Muscle of leg (tissue), 11 donors: ENCODE measurements around the gene POLE2. TPM values are rescaled to one million over a fixed set of nuclear protein-coding genes. Genes with fewer than 3 reads are reported as not detected.
A peak's percentile ranks its signal among the peaks of the same experiment; 100 is the strongest.
"Not testable (repeated sequence)": the region's sequence is repeated elsewhere in the genome, so short reads cannot be mapped to it uniquely, and the experiment has no call there.

ENCODE experiments used
- DNase-seq: peaks from one replicate; pipeline ENCODE4 v3.0.0; 2013
- H3K27ac ChIP-seq: one replicate; pipeline ENCODE4 v1.5.1; 2013; ENCODE audit warnings: mild to moderate bottlenecking, low read length, control low read depth
- H3K27me3 ChIP-seq: one replicate; pipeline ENCODE4 v1.6.1; 2013; ENCODE audit warnings: low read length; ENCODE audit not compliant: control insufficient read depth, insufficient read depth
- H3K36me3 ChIP-seq: one replicate; pipeline ENCODE4 v1.6.1; 2013; ENCODE audit warnings: low read length; ENCODE audit not compliant: control insufficient read depth, insufficient read depth
- H3K4me1 ChIP-seq: one replicate; pipeline ENCODE4 v1.6.1; 2013; ENCODE audit warnings: low read length; ENCODE audit not compliant: control insufficient read depth, insufficient read depth
- H3K4me3 ChIP-seq: one replicate; pipeline ENCODE4 v1.5.1; 2013; ENCODE audit warnings: low read length, control low read depth
- H3K9me3 ChIP-seq: replicated peaks from 2 replicates; pipeline ENCODE4 v1.6.1; 2013; ENCODE audit warnings: low read depth, low read length; ENCODE audit not compliant: control insufficient read depth
- WGBS: methylation state at CpG from one replicate; pipeline ENCODE4 v1.1.5; 2013; ENCODE audit warnings: missing lambda C conversion rate; ENCODE audit not compliant: insufficient coverage; 5-methylcytosine and 5-hydroxymethylcytosine counted together
- polyA plus RNA-seq, 8 donors: library from polyadenylated mRNA; unstranded; fragments of 120-200 nt; gene quantifications; one replicate each; pipeline versions ENCODE4 v1.2.1 to v1.2.3, GENCODE V29; 2013; ENCODE audit warnings: inconsistent platforms in 1 of 8, low replicate concordance in 1 of 8; ENCODE audit not compliant: insufficient read length in 8 of 8, insufficient read depth in 1 of 8
- total RNA-seq: library from RNA; stranded (reverse); fragments of 120-200 nt; gene quantifications from one replicate; pipeline ENCODE4 v1.2.4, GENCODE V29; 2013

POLE2 gene
- total and polyA plus RNA-seq, 9 donors: 5.7 to 11.4 (median 8.9) TPM

GRCh38 chr14:49619273-49619672 lies 68.7 kb downstream of the POLE2 start:
- WGBS: 69% methylated on average over 12 of the region's 19 CpGs
- not testable (repeated sequence) for DNase-seq, H3K27ac ChIP-seq, H3K9me3 ChIP-seq, H3K27me3 ChIP-seq
- Histone ChIP-seq H3K36me3 (peaks cover 24% of the 10 kb centered on the region), H3K4me3 (peak overlapping the region; percentile 74), H3K4me1 (peaks cover 13% of the 10 kb centered on the region)

DNA sequence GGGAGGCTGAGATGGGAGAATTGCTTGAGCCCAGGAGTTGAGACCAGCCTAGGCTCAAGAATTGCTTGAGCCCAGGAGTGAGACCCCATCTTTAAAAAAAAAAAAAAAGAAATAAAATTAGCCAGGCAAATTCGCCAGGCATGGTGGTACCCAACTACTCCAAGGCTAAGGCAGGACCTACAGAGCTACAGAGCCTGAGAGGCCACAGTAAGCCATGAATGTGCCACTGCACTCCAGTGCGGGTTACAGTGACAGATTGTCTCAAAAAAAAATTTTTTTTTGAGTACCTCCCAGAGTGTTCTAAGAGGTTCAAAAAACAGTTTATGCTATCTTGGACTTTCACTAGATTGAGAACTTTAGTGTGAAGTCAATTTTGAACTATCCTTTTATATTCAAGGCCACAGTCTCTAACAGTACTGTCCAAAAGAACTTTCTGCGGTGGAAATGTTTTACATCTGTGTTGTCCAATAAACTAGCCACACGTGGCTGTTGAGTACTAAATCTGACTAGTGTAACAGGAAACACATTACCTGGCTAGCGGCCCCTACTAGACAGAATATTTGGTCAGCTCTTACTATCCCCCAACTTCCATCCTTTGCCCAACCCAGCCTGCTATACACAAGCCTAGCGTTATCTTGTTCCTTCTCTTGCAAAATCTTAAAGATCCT lies 70.0 kb downstream of the POLE2 start:
- Histone ChIP-seq H3K4me1 (peaks cover 13% of the 10 kb centered on the region), H3K36me3 (peaks cover 20% of the 10 kb centered on the region), H3K27me3 (no peaks in the 10 kb centered on the region), H3K9me3 (no peaks in the 10 kb centered on the region), H3K4me3 (no peak overlapping the region), H3K27ac (no peak overlapping the region)
- WGBS: 87% methylated on average over 3 of the region's 6 CpGs
- no peak for DNase-seq

DNA sequence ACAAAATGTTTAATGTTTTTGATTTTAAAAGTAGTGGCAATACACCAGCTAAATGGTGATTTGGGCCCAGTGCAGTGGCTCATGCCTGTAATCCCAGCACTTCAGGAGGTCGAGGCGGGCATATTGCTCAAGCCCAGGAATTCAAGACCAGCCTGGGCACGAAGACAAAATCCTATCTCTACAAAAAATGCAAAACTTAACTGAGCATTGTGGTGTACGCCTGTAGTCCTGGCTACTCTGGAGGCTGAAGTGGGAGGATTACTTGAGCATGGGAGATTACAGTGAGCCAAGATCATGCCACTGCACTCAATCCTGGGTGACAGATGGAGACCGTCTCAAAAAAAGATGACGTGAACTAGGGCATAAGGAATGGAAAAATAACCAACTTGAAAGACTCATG lies 72.2 kb downstream of the POLE2 start:
- peaks cover 5% of the 10 kb centered on the region for H3K4me1 ChIP-seq
- WGBS: no CpG with 5 or more reads among the region's 6 CpGs
- H3K36me3 ChIP-seq: peaks cover 14% of the 10 kb centered on the region
- H3K27ac ChIP-seq: no peak overlapping the region
- H3K27me3 ChIP-seq: no peaks in the 10 kb centered on the region
- DNase-seq: no peak
- H3K4me3 ChIP-seq: no peak overlapping the region
- H3K9me3 ChIP-seq: no peaks in the 10 kb centered on the region

- no peak overlapping the region for H3K27ac ChIP-seq
- peaks cover under 1% of the 10 kb centered on the region for H3K4me1 ChIP-seq
- no peak overlapping the region for H3K4me3 ChIP-seq
- H3K9me3 ChIP-seq: no peaks in the 10 kb centered on the region
- peaks cover 14% of the 10 kb centered on the region for H3K36me3 ChIP-seq
- no peaks in the 10 kb centered on the region for H3K27me3 ChIP-seq
- DNase-seq: no peak
- no CpG with 5 or more reads among the region's 2 CpGs for WGBS
Observed at GRCh38 chr14:49614196-49614595, 73.8 kb downstream of the POLE2 start.

- WGBS: 85% methylated on average over 6 of the region's 8 CpGs
Observed at GRCh38 chr14:49612671-49613070, 75.3 kb downstream of the POLE2 start.

DNA sequence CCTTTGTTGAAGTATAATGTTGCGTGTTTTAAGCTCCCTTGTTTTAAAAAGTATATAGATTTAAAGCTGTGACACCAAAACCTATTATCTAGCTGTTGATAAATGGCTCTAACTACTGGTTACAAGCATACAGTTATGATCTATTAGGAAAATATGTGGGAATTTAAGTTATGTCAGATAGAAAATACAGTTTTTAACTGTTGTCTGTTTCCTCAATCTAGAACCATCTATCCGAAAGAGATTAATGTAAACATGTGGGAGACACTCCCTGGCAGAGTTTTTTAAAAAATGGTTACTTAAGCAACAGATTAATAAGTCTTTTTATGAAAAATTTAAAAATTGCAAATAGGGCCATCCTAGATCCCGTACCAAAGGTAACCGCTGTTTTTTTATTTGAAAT lies 75.8 kb downstream of the POLE2 start:
- H3K4me1 ChIP-seq: no peaks in the 10 kb centered on the region
- H3K27ac ChIP-seq: no peak overlapping the region
- no CpG with 5 or more reads among the region's 4 CpGs for WGBS
- no peak overlapping the region for H3K4me3 ChIP-seq
- H3K27me3 ChIP-seq: no peaks in the 10 kb centered on the region
- no peaks in the 10 kb centered on the region for H3K9me3 ChIP-seq
- DNase-seq: no peak
- H3K36me3 ChIP-seq: peaks cover 4% of the 10 kb centered on the region

More at GRCh38 chr14:49612671-49613070, 75.3 kb downstream of the POLE2 start:
- no peak for DNase-seq
- no peak overlapping the region for H3K27ac ChIP-seq
- H3K4me3 ChIP-seq: no peak overlapping the region
- no peaks in the 10 kb centered on the region for H3K9me3 ChIP-seq
- no peaks in the 10 kb centered on the region for H3K27me3 ChIP-seq
- H3K4me1 ChIP-seq: no peaks in the 10 kb centered on the region
- peaks cover 7% of the 10 kb centered on the region for H3K36me3 ChIP-seq

DNA sequence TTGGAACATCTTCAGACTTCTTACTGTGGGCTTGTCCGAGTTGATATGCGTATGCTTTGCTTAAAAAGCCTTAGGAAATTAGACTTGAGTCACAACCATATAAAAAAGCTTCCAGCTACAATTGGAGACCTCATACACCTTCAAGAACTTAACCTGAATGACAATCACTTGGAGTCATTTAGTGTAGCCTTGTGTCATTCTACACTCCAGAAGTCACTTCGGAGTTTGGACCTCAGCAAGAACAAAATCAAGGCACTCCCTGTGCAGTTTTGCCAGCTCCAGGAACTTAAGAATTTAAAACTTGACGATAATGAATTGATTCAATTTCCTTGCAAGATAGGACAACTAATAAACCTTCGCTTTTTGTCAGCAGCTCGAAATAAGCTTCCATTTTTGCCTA lies 80.4 kb downstream of the POLE2 start:
- H3K4me1 ChIP-seq: no peaks in the 10 kb centered on the region
- no peak for DNase-seq
- H3K4me3 ChIP-seq: no peak overlapping the region
- WGBS: 43% methylated on average over 1 of the region's 6 CpGs
- H3K36me3 ChIP-seq: peaks cover 11% of the 10 kb centered on the region
- H3K9me3 ChIP-seq: no peaks in the 10 kb centered on the region
- H3K27me3 ChIP-seq: no peaks in the 10 kb centered on the region
- no peak overlapping the region for H3K27ac ChIP-seq

GRCh38 chr14:49598485-49599300 lies 89.3 kb downstream of the POLE2 start, which contains the start of gene LRR1:
LRR1 (plus strand) TSS chr14:49598940; CDS start chr14:49599021, 81 bp downstream.
- Histone ChIP-seq H3K9me3 (no peaks in the 10 kb centered on the region), H3K4me3 (peak within 1 kb of the TSS; percentile 69), H3K4me1 (peaks cover 2% of the 10 kb centered on the region), H3K27ac (peak within 1 kb of the TSS; percentile 98), H3K27me3 (no peaks in the 10 kb centered on the region), H3K36me3 (peaks cover 12% of the 10 kb centered on the region)
- DNase-seq: peak; percentile 91
- under 1% methylated on average over 75 of the region's 77 CpGs for WGBS

DNA sequence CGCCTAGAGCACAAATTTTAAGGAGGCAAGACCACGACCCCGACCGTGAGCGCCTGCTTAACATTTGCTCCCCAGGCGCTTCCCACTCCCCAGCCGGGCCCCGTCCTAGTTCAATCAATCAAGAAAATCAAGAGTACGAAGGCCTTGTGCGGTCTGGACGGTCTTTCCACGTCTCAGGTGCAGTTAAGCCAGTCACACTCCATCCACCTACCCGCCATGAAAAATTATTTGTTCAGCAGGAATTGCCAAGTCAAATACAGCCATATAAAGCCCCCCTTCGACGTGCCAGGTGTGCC lies 89.9 kb downstream of the POLE2 start:
- peaks cover 2% of the 10 kb centered on the region for H3K4me1 ChIP-seq
- H3K27me3 ChIP-seq: no peaks in the 10 kb centered on the region
- 0% methylated on average over 11 of the region's 15 CpGs for WGBS
- DNase-seq: no peak
- peaks cover 9% of the 10 kb centered on the region for H3K36me3 ChIP-seq
- H3K4me3 ChIP-seq: peak overlapping the region; percentile 69
- peak overlapping the region; percentile 98 for H3K27ac ChIP-seq
- no peaks in the 10 kb centered on the region for H3K9me3 ChIP-seq

DNA sequence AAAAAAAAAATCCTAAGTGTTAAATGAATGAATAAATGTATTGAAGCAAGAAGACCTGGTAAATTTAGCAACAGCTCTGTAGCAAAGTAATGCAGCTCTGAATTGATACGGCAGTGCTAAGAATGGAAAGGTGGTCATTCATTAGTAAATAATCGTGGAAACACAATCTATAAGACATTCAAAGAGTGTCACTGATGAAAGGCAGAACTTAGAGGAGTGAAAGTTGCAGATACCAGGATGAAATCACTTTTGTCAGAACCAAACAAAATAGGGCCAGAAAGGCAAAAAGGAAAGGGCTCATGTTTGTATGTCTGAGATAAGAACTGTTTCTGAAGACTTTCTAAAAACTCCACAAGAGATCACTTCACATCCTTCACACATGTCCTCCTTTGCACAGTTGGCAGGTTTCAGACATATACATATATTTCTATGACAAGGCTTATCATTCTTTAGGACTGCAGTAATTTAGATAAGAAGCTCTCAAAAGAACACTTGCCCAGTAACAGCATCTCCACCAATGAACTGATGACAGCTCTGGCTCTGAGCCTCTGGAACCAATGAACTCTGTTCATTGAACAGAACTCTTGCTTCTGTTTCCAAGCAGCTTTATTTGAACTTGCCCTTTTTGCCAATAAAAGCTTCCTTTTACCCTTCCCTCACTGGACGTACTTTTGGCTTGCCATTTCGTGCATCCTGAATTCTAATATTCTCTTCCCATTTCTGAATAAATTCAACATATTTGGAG lies 93.5 kb downstream of the POLE2 start:
- Histone ChIP-seq H3K4me1 (peaks cover 2% of the 10 kb centered on the region), H3K4me3 (no peak overlapping the region), H3K27ac (no peak overlapping the region), H3K9me3 (no peaks in the 10 kb centered on the region), H3K27me3 (no peaks in the 10 kb centered on the region), H3K36me3 (no peaks in the 10 kb centered on the region)
- DNase-seq: peak; percentile 59
- no CpG with 5 or more reads among the region's 4 CpGs for WGBS
